IMR-90 (cell line): ENCODE measurements around the gene DOCK4. TPM values are rescaled to one million over a fixed set of nuclear protein-coding genes. Genes with fewer than 3 reads are reported as not detected.

Experiments used
- ATAC-seq: fragments of 200-7000 bp; cut with Tn5 transposase; 2 replicates; pipeline ENCODE4 v1.9.1; 2020; ENCODE audit warnings: low read depth, mild to moderate bottlenecking, moderate library complexity
- BruUV-seq: library from RNA; stranded (reverse); fragments of 400-500 nt; replicated peaks from 2 replicates; lab custom pipeline; 2021; lab: Mats Ljungman, UMichigan
- CTCF ChIA-PET: fragments of 300-600 bp; formaldehyde crosslinking; extraction: SDS; loops from one replicate; lab custom pipeline; 2021; ENCODE audit warnings: antibody characterized with exemption; lab: Yijun Ruan, JAX
- POLR2A ChIA-PET: fragments of 300-600 bp; sonication (Branson Sonifier 250); formaldehyde crosslinking; loops from one replicate; lab custom pipeline; 2022; ENCODE audit warnings: antibody characterized with exemption; ENCODE audit not compliant: unreplicated experiment; lab: Charles Lee
- DNase-seq: peaks from one replicate; pipeline ENCODE4 v3.0.0; 2013
- H2AFZ ChIP-seq: replicated peaks from 2 replicates; pipeline ENCODE3; 2013; ENCODE audit warnings: low read length, mild to moderate bottlenecking; ENCODE audit not compliant: poor library complexity
- H2AK5ac ChIP-seq: 2 replicates; pipeline ENCODE4 v1.6.1; 2013; ENCODE audit warnings: low read depth, low read length, inconsistent platforms
- H2AK9ac ChIP-seq: replicated peaks from 2 replicates; pipeline ENCODE3; 2013; ENCODE audit warnings: mild to moderate bottlenecking, low read depth, low read length, moderate library complexity; ENCODE audit not compliant: poor library complexity
- H2BK120ac ChIP-seq: 2 replicates; pipeline ENCODE4 v1.6.1; 2013; ENCODE audit warnings: low read depth, low read length, inconsistent platforms
- H2BK15ac ChIP-seq: 3 replicates; pipeline ENCODE4 v1.6.1; 2013; ENCODE audit warnings: low read depth, low read length, inconsistent platforms
- H2BK20ac ChIP-seq: 2 replicates; pipeline ENCODE4 v1.6.1; 2013; ENCODE audit warnings: low read depth, mild to moderate bottlenecking, inconsistent platforms, low read length, moderate library complexity
- H2BK5ac ChIP-seq: 2 replicates; pipeline ENCODE4 v1.6.1; 2013; ENCODE audit warnings: mild to moderate bottlenecking, low read depth, low read length, inconsistent platforms; ENCODE audit not compliant: poor library complexity, severe bottlenecking
- H3K14ac ChIP-seq: replicated peaks from 2 replicates; pipeline ENCODE4 v1.6.1; 2013; ENCODE audit warnings: low read depth, low read length, inconsistent platforms
- H3K18ac ChIP-seq: 2 replicates; pipeline ENCODE4 v1.6.1; 2013; ENCODE audit warnings: low read depth, low read length, control low read depth
- H3K23ac ChIP-seq: 2 replicates; pipeline ENCODE4 v1.6.1; 2013; ENCODE audit warnings: low read depth, low read length, inconsistent platforms
- H3K27ac ChIP-seq: 2 replicates; pipeline ENCODE4 v1.5.1; 2013; ENCODE audit warnings: mild to moderate bottlenecking, control low read depth, low read length; ENCODE audit not compliant: insufficient read depth
- H3K27me3 ChIP-seq: 2 replicates; pipeline ENCODE4 v1.6.1; 2013; ENCODE audit warnings: low read length; ENCODE audit not compliant: control insufficient read depth, insufficient read depth
- H3K36me3 ChIP-seq: 2 replicates; pipeline ENCODE4 v1.6.1; 2013; ENCODE audit warnings: low read length, mixed read lengths; ENCODE audit not compliant: control insufficient read depth, insufficient read depth
- H3K4ac ChIP-seq: 2 replicates; pipeline ENCODE4 v1.6.1; 2013; ENCODE audit warnings: low read depth, low read length, inconsistent platforms
- H3K4me1 ChIP-seq: 2 replicates; pipeline ENCODE4 v1.6.1; 2013; ENCODE audit warnings: low read length, mixed read lengths; ENCODE audit not compliant: control insufficient read depth, insufficient read depth
- H3K4me2 ChIP-seq: 2 replicates; pipeline ENCODE4 v1.6.1; 2013; ENCODE audit warnings: low read depth, mild to moderate bottlenecking, control low read depth, low read length, moderate library complexity
- H3K4me3 ChIP-seq: 2 replicates; pipeline ENCODE4 v1.5.1; 2013; ENCODE audit warnings: low read depth, mild to moderate bottlenecking, control low read depth, low read length, moderate library complexity; ENCODE audit not compliant: insufficient read depth
- H3K56ac ChIP-seq: 2 replicates; pipeline ENCODE4 v1.6.1; 2013; ENCODE audit warnings: low read length, inconsistent platforms; ENCODE audit not compliant: insufficient read depth; ENCODE audit errors: extremely low read depth
- H3K79me1 ChIP-seq, 2 experiments: 2 replicates each; pipeline ENCODE4 v1.6.1; 2013; ENCODE audit warnings: low read length in 2 of 2, inconsistent platforms in 1 of 2, low read depth in 1 of 2
- H3K9ac ChIP-seq: 2 replicates; pipeline ENCODE4 v1.6.1; 2013; ENCODE audit warnings: low read depth, low read length, control low read depth
- H3K9me1 ChIP-seq: 2 replicates; pipeline ENCODE4 v1.6.1; 2013; ENCODE audit warnings: low read length, inconsistent platforms; ENCODE audit not compliant: insufficient read depth
- H3K9me3 ChIP-seq: 2 replicates; pipeline ENCODE4 v1.6.1; 2013; ENCODE audit warnings: low read length; ENCODE audit not compliant: control insufficient read depth, insufficient read depth
- H4K20me1 ChIP-seq: 2 replicates; pipeline ENCODE4 v1.6.1; 2013; ENCODE audit warnings: low read length, inconsistent platforms; ENCODE audit not compliant: insufficient read depth
- H4K5ac ChIP-seq: 2 replicates; pipeline ENCODE4 v1.6.1; 2013; ENCODE audit warnings: mild to moderate bottlenecking, low read depth, low read length, control low read depth
- H4K8ac ChIP-seq, 2 experiments: 2 replicates each; pipeline ENCODE4 v1.6.1; 2013; ENCODE audit warnings: low read depth in 2 of 2, low read length in 2 of 2, control low read depth in 1 of 2, inconsistent platforms in 1 of 2
- H4K91ac ChIP-seq: 2 replicates; pipeline ENCODE4 v1.6.1; 2013; ENCODE audit warnings: low read depth, low read length, inconsistent platforms; ENCODE audit not compliant: insufficient read depth
- BHLHE40 ChIP-seq: fragments of 150-350 bp; IDR thresholded peaks from 2 replicates; pipeline ENCODE4 v1.6.1; 2016; ENCODE audit warnings: mild to moderate bottlenecking, low read depth, low read length
- POLR2A ChIP-seq: IDR thresholded peaks from 2 replicates; pipeline ENCODE4 v1.6.1; 2012; ENCODE audit warnings: mild to moderate bottlenecking, low read depth, low read length
- RFX5 ChIP-seq: IDR thresholded peaks from 2 replicates; pipeline ENCODE4 v1.8.0; 2012; ENCODE audit warnings: low read depth, mild to moderate bottlenecking, low read length, moderate library complexity
- SMC3 ChIP-seq: fragments of 150-350 bp; IDR thresholded peaks from 2 replicates; pipeline ENCODE4 v1.6.1; 2016; ENCODE audit warnings: low read depth, mild to moderate bottlenecking, antibody characterized with exemption, low read length, moderate library complexity
- WGBS, 2 experiments: methylation state at CpG; one replicate each; pipeline versions ENCODE4 v1.1.5 to v1.1.7; 2013; ENCODE audit warnings: missing lambda C conversion rate in 2 of 2; ENCODE audit not compliant: insufficient read length in 1 of 2; ENCODE audit errors: extremely low coverage in 2 of 2; 5-methylcytosine and 5-hydroxymethylcytosine counted together
- dilution Hi-C: fragments of 300-500 bp; cut with HindIII; formaldehyde crosslinking; loops from one replicate; pipeline ENCODE4 v1.14.3; 2018; ENCODE audit warnings: low sequenced_read_pairs; ENCODE audit not compliant: unreplicated experiment
- in situ Hi-C: fragments of 300-500 bp; cut with MboI; formaldehyde crosslinking; loops from 3 replicates; pipeline ENCODE4 v1.14.3; 2019; ENCODE audit warnings: low sequenced_read_pairs, inconsistent platforms, mixed read lengths
- intact Hi-C: fragments of 100-400 bp; cut with micrococcal nuclease; formaldehyde crosslinking; loops from 2 replicates; pipeline ENCODE4 v1.10.0; 2022
- polyA plus RNA-seq, 3 experiments: library from polyadenylated mRNA; depleted of rRNA; stranded (reverse); fragments of >200 nt; gene quantifications; 2 replicates each; pipeline ENCODE4 v1.2.3, GENCODE V29; 2012; ENCODE audit warnings: low replicate concordance in 1 of 3
- total RNA-seq: library from RNA; depleted of rRNA; stranded (reverse); fragments of >200 nt; gene quantifications from 2 replicates; pipeline ENCODE4 v1.2.3, GENCODE V29; 2012
- TF ChIP-seq, protein P1 (sequence below): fragments of 150-350 bp; IDR thresholded peaks from 2 replicates; pipeline ENCODE4 v1.6.1; 2016; ENCODE audit warnings: low read depth, mild to moderate bottlenecking, low read length, moderate library complexity, borderline replicate concordance

DOCK4 gene
- total and polyA plus RNA-seq, 2 of the 4 experiments (the other 2 are of a cell fraction): 4.4 to 12.2 TPM

DNA sequence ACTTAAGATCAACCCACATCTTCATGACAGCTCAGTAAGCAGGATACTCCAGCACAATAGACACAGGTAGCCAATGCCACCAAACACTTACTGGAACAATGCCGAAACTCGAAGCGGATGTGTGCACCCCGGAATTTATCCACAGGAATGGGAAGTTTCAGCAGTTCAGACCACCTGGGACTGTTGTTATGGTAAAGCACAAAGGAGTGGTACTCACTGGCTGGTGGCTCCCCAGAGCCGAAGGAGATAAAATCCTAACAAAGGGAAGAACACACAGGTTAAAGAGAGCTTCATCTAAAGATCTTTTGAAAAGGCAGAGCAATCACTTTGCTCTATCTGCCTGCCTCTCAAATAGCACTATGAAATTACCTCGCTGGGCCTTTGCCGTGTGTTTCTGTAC is 305.9 kb downstream of the DOCK4 start:
- ChIA-PET CTCF (no interaction called here), POLR2A (no interaction called here)
- Histone ChIP-seq H3K36me3 (peaks cover 6% of the 10 kb centered on the region; the same call in 1 of the 2 replicates), H4K8ac (no peak overlapping the region), H3K4ac (no peak overlapping the region), H3K23ac (no peak overlapping the region), H4K20me1 (no peaks in the 10 kb centered on the region), H2AK5ac (no peak overlapping the region), H3K9me1 (no peaks in the 10 kb centered on the region), H2BK15ac (no peak overlapping the region), H2BK20ac (no peak overlapping the region), H3K27me3 (no peaks in the 10 kb centered on the region), H3K56ac (no peak overlapping the region), H3K9ac (no peak overlapping the region), H2BK5ac (no peak overlapping the region), H2AK9ac (no peak overlapping the region), H3K4me1 (no peaks in the 10 kb centered on the region), H3K4me2 (no peak overlapping the region), H3K4me3 (no peak overlapping the region), H3K27ac (no peak overlapping the region), H3K9me3 (no peaks in the 10 kb centered on the region), H2BK120ac (no peak overlapping the region), H3K79me1 (no peaks in the 10 kb centered on the region), H3K18ac (no peak overlapping the region), H4K5ac (no peak overlapping the region), H4K91ac (no peak overlapping the region), H3K14ac (no peak overlapping the region), H2AFZ (no peak overlapping the region)
- no TSS peak for BruUV-seq
- TF ChIP-seq, protein P1, sequence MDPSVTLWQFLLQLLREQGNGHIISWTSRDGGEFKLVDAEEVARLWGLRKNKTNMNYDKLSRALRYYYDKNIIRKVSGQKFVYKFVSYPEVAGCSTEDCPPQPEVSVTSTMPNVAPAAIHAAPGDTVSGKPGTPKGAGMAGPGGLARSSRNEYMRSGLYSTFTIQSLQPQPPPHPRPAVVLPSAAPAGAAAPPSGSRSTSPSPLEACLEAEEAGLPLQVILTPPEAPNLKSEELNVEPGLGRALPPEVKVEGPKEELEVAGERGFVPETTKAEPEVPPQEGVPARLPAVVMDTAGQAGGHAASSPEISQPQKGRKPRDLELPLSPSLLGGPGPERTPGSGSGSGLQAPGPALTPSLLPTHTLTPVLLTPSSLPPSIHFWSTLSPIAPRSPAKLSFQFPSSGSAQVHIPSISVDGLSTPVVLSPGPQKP: no peak
- TF ChIP-seq POLR2A: no peak
- no peak for TF ChIP-seq SMC3
- no peak for TF ChIP-seq BHLHE40
- no peak for TF ChIP-seq RFX5
- dilution Hi-C loops (no loop called here), in situ Hi-C loops (no loop called here), intact Hi-C loops (no loop called here)
- WGBS, 2 experiments: 100% methylated on average over 2 of the region's 7 CpGs; no CpG with 5 or more reads in 1 of the 2 experiments
- ATAC-seq (no peak), DNase-seq (no peak)
